ENCODE results near the gene LRRC10. TPM values are rescaled to one million over a fixed set of nuclear protein-coding genes. Genes with fewer than 3 reads are reported as not detected.

Gene LRRC10
- polyA plus RNA-seq, 1 donor from 2014 or later, result not detected

GRCh38 chr12:69645031-69645430, 34.3 kb upstream of the LRRC10 start:
- Histone ChIP-seq H3F3A (ENCODE audit: insufficient read depth, low read length, poor library complexity, severe bottlenecking) (no peaks in the 10 kb centered on the region), H3K9me2 (ENCODE audit: insufficient read depth, low read length) (no peaks in the 10 kb centered on the region), H3K4me3 (ENCODE audit: low read length) (no peak overlapping the region), H3K9ac (ENCODE audit: low read length) (no peak overlapping the region), H3K27ac (ENCODE audit: low read length) (no peak overlapping the region), H2AFZ (ENCODE audit: low read depth, low read length) (no peak overlapping the region), H4K20me1 (ENCODE audit: insufficient read depth) (no peaks in the 10 kb centered on the region), H3K36me3 (ENCODE audit: insufficient read depth, low read length) (no peaks in the 10 kb centered on the region), H3K79me2 (replicated peaks; ENCODE audit: insufficient read depth, low read length) (no peaks in the 10 kb centered on the region), H3K9me3 (ENCODE audit: low read length) (no peaks in the 10 kb centered on the region), H3K4me2 (ENCODE audit: low read length) (no peak overlapping the region), H3K27me3 (ENCODE audit: insufficient read depth, low read depth, low read length) (no peaks in the 10 kb centered on the region)
- TF ChIP-seq REST (IDR thresholded peaks at IDR 0.05; ENCODE audit: borderline replicate concordance), result no peak
- no peak for TF ChIP-seq MXI1 (conservative IDR thresholded peaks at IDR 0.05; ENCODE audit: poor library complexity, severe bottlenecking)
- no peak for TF ChIP-seq EP300 (conservative IDR thresholded peaks at IDR 0.05; ENCODE audit: poor library complexity, severe bottlenecking)
- no peak for TF ChIP-seq CTCF (IDR thresholded peaks at IDR 0.05; ENCODE audit: poor library complexity, severe bottlenecking)
- no peak for TF ChIP-seq EZH2 (IDR thresholded peaks at IDR 0.05; ENCODE audit: borderline replicate concordance, insufficient read depth, low read length, poor library complexity, severe bottlenecking)
- TF ChIP-seq RAD21 (conservative IDR thresholded peaks at IDR 0.05), result no peak
- no peak for TF ChIP-seq POLR2AphosphoS5 (IDR thresholded peaks at IDR 0.05)
- TF ChIP-seq SMC3 (conservative IDR thresholded peaks at IDR 0.05; ENCODE audit: poor library complexity), result no peak

- Histone ChIP-seq H3K4me2 (ENCODE audit: low read length) (no peak overlapping the region), H3K4me3 (ENCODE audit: low read length) (no peak overlapping the region), H3K79me2 (replicated peaks; ENCODE audit: insufficient read depth, low read length) (no peaks in the 10 kb centered on the region), H3K9ac (ENCODE audit: low read length) (no peak overlapping the region), H2AFZ (ENCODE audit: low read depth, low read length) (no peak overlapping the region), H4K20me1 (ENCODE audit: insufficient read depth) (no peaks in the 10 kb centered on the region), H3K27ac (ENCODE audit: low read length) (no peak overlapping the region), H3K36me3 (ENCODE audit: insufficient read depth, low read length) (no peaks in the 10 kb centered on the region), H3K9me3 (ENCODE audit: low read length) (no peaks in the 10 kb centered on the region), H3K9me2 (ENCODE audit: insufficient read depth, low read length) (no peaks in the 10 kb centered on the region), H3F3A (ENCODE audit: insufficient read depth, low read length, poor library complexity, severe bottlenecking) (no peaks in the 10 kb centered on the region), H3K27me3 (ENCODE audit: insufficient read depth, low read depth, low read length) (no peaks in the 10 kb centered on the region)
- TF ChIP-seq RAD21 (conservative IDR thresholded peaks at IDR 0.05), result no peak
- no peak for TF ChIP-seq TAF1 (IDR thresholded peaks at IDR 0.05; ENCODE audit: low read depth)
- no peak for TF ChIP-seq REST (IDR thresholded peaks at IDR 0.05; ENCODE audit: borderline replicate concordance)
- TF ChIP-seq MXI1 (conservative IDR thresholded peaks at IDR 0.05; ENCODE audit: poor library complexity, severe bottlenecking), result no peak
- TF ChIP-seq SMC3 (conservative IDR thresholded peaks at IDR 0.05; ENCODE audit: poor library complexity), result no peak
- no peak for TF ChIP-seq EZH2 (IDR thresholded peaks at IDR 0.05; ENCODE audit: borderline replicate concordance, insufficient read depth, low read length, poor library complexity, severe bottlenecking)
- no peak for TF ChIP-seq EP300 (conservative IDR thresholded peaks at IDR 0.05; ENCODE audit: poor library complexity, severe bottlenecking)
- no peak for TF ChIP-seq CTCF (IDR thresholded peaks at IDR 0.05; ENCODE audit: poor library complexity, severe bottlenecking)
- no peak for TF ChIP-seq POLR2AphosphoS5 (IDR thresholded peaks at IDR 0.05)
These were observed 33.8 kb upstream of the LRRC10 start for GRCh38 chr12:69644511-69644910.
